LHCN-M2 (cell line): ENCODE results near the gene PCCA. TPM values are rescaled to one million over a fixed set of nuclear protein-coding genes. Genes with fewer than 3 reads are reported as not detected.

Experiments used
- DNase-seq: peaks from one replicate; pipeline ENCODE4 v3.0.0-alpha.2; 2012; ENCODE audit warnings: low read depth
- total RNA-seq: library from RNA; depleted of rRNA; stranded (reverse); fragments of >200 nt; gene quantifications from 2 replicates; pipeline ENCODE4 v1.2.3, GENCODE V29; 2014

The PCCA gene
- total RNA-seq, 1 experiment from 2014 or later, result 10.5 TPM

GRCh38 chr13:100503622-100504021, 414.7 kb downstream of the PCCA start:
- no peak for DNase-seq

- DNase-seq, result no peak
Measured at GRCh38 chr13:100506154-100506553, 417.3 kb downstream of the PCCA start.

GRCh38 chr13:100506600-100507422, 417.9 kb downstream of the PCCA start:
- no peak for DNase-seq

GRCh38 chr13:100508455-100508854, 419.6 kb downstream of the PCCA start:
- no peak for DNase-seq

GRCh38 chr13:100508996-100509395, 420.1 kb downstream of the PCCA start:
- DNase-seq, result no peak

GRCh38 chr13:100510208-100510957, 421.5 kb downstream of the PCCA start:
- DNase-seq, result no peak

GRCh38 chr13:100511466-100511865, 422.6 kb downstream of the PCCA start:
- DNase-seq, result no peak

- DNase-seq, result peak; percentile 60
Measured at GRCh38 chr13:100512422-100512821, 423.5 kb downstream of the PCCA start.

- DNase-seq, result no peak
Measured at GRCh38 chr13:100513171-100513570, 424.3 kb downstream of the PCCA start.

- peak; percentile 34 for DNase-seq
Measured at GRCh38 chr13:100513987-100514670, 425.2 kb downstream of the PCCA start.

- DNase-seq, result peak; percentile 72
Measured at GRCh38 chr13:100514788-100515409, 426.0 kb downstream of the PCCA start.

- no peak for DNase-seq
Measured at GRCh38 chr13:100515410-100515800, 426.5 kb downstream of the PCCA start.

GRCh38 chr13:100517135-100517534, 428.2 kb downstream of the PCCA start:
- no peak for DNase-seq

- DNase-seq, result no peak
Measured at GRCh38 chr13:100517728-100518127, 428.8 kb downstream of the PCCA start.

GRCh38 chr13:100518394-100519062, 429.6 kb downstream of the PCCA start:
- no peak for DNase-seq

- no peak for DNase-seq
Measured at GRCh38 chr13:100519626-100520025, 430.7 kb downstream of the PCCA start.

- no peak for DNase-seq
Measured at GRCh38 chr13:100520936-100521850, 432.3 kb downstream of the PCCA start.

GRCh38 chr13:100521851-100522617, 433.1 kb downstream of the PCCA start:
- no peak for DNase-seq

- DNase-seq, result no peak
Measured at GRCh38 chr13:100522618-100523309, 433.9 kb downstream of the PCCA start.
